HepG2 (cell line): ENCODE results near the gene ABTB2. TPM values are rescaled to one million over a fixed set of nuclear protein-coding genes. Genes with fewer than 3 reads are reported as not detected.

Source experiments
- ATAC-seq: fragments of 200-7000 bp; cut with Tn5 transposase; 3 replicates; pipeline ENCODE4 v1.9.1; 2020; ENCODE audit warnings: mild to moderate bottlenecking, moderate library complexity
- BruUV-seq: library from RNA; stranded (reverse); fragments of 400-500 nt; replicated peaks from 2 replicates; lab custom pipeline; 2021; lab: Mats Ljungman, UMichigan
- CTCF ChIA-PET: fragments of 300-600 bp; formaldehyde crosslinking; extraction: SDS; loops from one replicate; lab custom pipeline; 2021; ENCODE audit warnings: low total read pairs, inconsistent platforms, low intra/inter-chr PET ratio; lab: Yijun Ruan, JAX
- POLR2A ChIA-PET: fragments of 350-600 bp; sonication (Branson Sonifier 250); formaldehyde crosslinking; loops from one replicate; lab custom pipeline; 2020; ENCODE audit warnings: antibody characterized with exemption, inconsistent platforms; lab: Yijun Ruan, JAX
- DNase-seq: peaks from one replicate; pipeline ENCODE4 v3.0.0-alpha.2; 2015; ENCODE audit warnings: low spot score
- FAIRE-seq: peaks from 3 replicates; lab custom pipeline; 2011; peaks lifted over from hg19 to GRCh38; lab: Jason Lieb, UNC
- H2AFZ ChIP-seq: one replicate; pipeline ENCODE4 v1.6.1; 2011; ENCODE audit warnings: low read length, inconsistent platforms
- H3K27ac ChIP-seq: fragments of 300-600 bp; 3 replicates; pipeline ENCODE4 v1.8.0; 2011; ENCODE audit warnings: mixed run types, mild to moderate bottlenecking, mixed read lengths, low read length, inconsistent platforms; ENCODE audit not compliant: insufficient read depth; ENCODE audit errors: extremely low read length
- H3K27me3 ChIP-seq, 2 experiments: fragments of 200-600 bp in 1 of 2; 2 replicates in 1 of 2; 3 replicates in 1 of 2; pipeline versions ENCODE4 v1.6.0 to v1.8.0; 2011; ENCODE audit warnings: low read length in 2 of 2, mild to moderate bottlenecking in 2 of 2, moderate library complexity in 2 of 2, inconsistent platforms in 1 of 2; ENCODE audit not compliant: insufficient read depth in 2 of 2, control insufficient read depth in 1 of 2
- H3K36me3 ChIP-seq, 2 experiments: fragments of 200-600 bp in 1 of 2; replicated peaks in 1 of 2; 2 replicates in 1 of 2; 3 replicates in 1 of 2; pipeline versions ENCODE4 v1.5.1 to v1.8.0; 2011; ENCODE audit warnings: low read length in 2 of 2, inconsistent platforms in 1 of 2; ENCODE audit not compliant: insufficient read depth in 2 of 2, control insufficient read depth in 1 of 2
- H3K4me1 ChIP-seq: 2 replicates; pipeline ENCODE4 v1.5.1; 2012; ENCODE audit warnings: low read length, inconsistent platforms; ENCODE audit not compliant: insufficient read depth
- H3K4me2 ChIP-seq: 2 replicates; pipeline ENCODE4 v1.6.0; 2011; ENCODE audit warnings: low read depth, low read length, inconsistent platforms
- H3K4me3 ChIP-seq, 3 experiments: fragments of 200-600 bp in 1 of 3; sonication (generic), shearing (Covaris generic) in 1 of 3; replicated peaks in 1 of 3; 2 replicates each; pipeline ENCODE4 v1.5.1; 2011 to 2016; ENCODE audit warnings: low read length in 3 of 3, inconsistent platforms in 2 of 3, low read depth in 2 of 3, mild to moderate bottlenecking in 2 of 3, control low read depth in 1 of 3, mixed read lengths in 1 of 3; ENCODE audit not compliant: insufficient read depth in 1 of 3
- H3K79me2 ChIP-seq: one replicate; pipeline ENCODE4 v1.6.1; 2011; ENCODE audit warnings: low read length, inconsistent platforms; ENCODE audit not compliant: insufficient read depth
- H3K9ac ChIP-seq: 2 replicates; pipeline ENCODE4 v1.6.0; 2011; ENCODE audit warnings: mild to moderate bottlenecking, low read depth, low read length, inconsistent platforms; ENCODE audit not compliant: insufficient read depth
- H3K9me3 ChIP-seq: 2 replicates; pipeline ENCODE4 v1.5.1; 2012; ENCODE audit warnings: mild to moderate bottlenecking, low read length
- H4K20me1 ChIP-seq: 2 replicates; pipeline ENCODE4 v1.6.0; 2011; ENCODE audit warnings: inconsistent platforms, mild to moderate bottlenecking, low read length, moderate library complexity; ENCODE audit not compliant: insufficient read depth
- ARID2 ChIP-seq: sonication (generic); formaldehyde crosslinking; IDR thresholded peaks from 2 replicates; pipeline ENCODE4 v1.8.1; 2022; ENCODE audit warnings: mild to moderate bottlenecking, missing genetic modification reagents, borderline replicate concordance
- ARNT ChIP-seq: fragments of 450-650 bp; IDR thresholded peaks from 2 replicates; pipeline ENCODE4 v1.6.1; 2017
- IRF2 ChIP-seq: IDR thresholded peaks from 2 replicates; pipeline ENCODE4 v1.6.1; 2018; ENCODE audit warnings: missing genetic modification reagents, missing compliant biosample characterization
- SMYD3 ChIP-seq: sonication (generic); formaldehyde crosslinking; IDR thresholded peaks from 2 replicates; pipeline ENCODE4 v1.8.1; 2023; ENCODE audit warnings: mild to moderate bottlenecking, missing genetic modification reagents
- ZKSCAN5 ChIP-seq: sonication (generic); formaldehyde crosslinking; IDR thresholded peaks from 2 replicates; pipeline ENCODE4 v1.5.1; 2020; ENCODE audit warnings: mild to moderate bottlenecking, missing genetic modification reagents
- ZNF17 ChIP-seq: sonication (generic); formaldehyde crosslinking; IDR thresholded peaks from 2 replicates; pipeline ENCODE4 v1.5.0; 2020; ENCODE audit warnings: mild to moderate bottlenecking, missing genetic modification reagents
- ZNF775 ChIP-seq: sonication (generic); formaldehyde crosslinking; IDR thresholded peaks from 2 replicates; pipeline ENCODE4 v1.4.0; 2020; ENCODE audit warnings: missing genetic modification reagents, mild to moderate bottlenecking, moderate library complexity, borderline replicate concordance
- ZNF784 ChIP-seq: sonication (generic); formaldehyde crosslinking; IDR thresholded peaks from 2 replicates; pipeline ENCODE4 v1.5.1; 2020; ENCODE audit warnings: missing genetic modification reagents, mild to moderate bottlenecking, borderline replicate concordance
- ZNF841 ChIP-seq: sonication (generic); formaldehyde crosslinking; IDR thresholded peaks from 2 replicates; pipeline ENCODE4 v1.8.1; 2023; ENCODE audit warnings: missing genetic modification reagents, borderline replicate concordance
- WGBS: methylation state at CpG from one replicate; pipeline ENCODE4 v1.1.6; 2017; ENCODE audit warnings: low lambda C conversion rate; 5-methylcytosine and 5-hydroxymethylcytosine counted together
- in situ Hi-C: cut with HindIII; loops from 2 replicates; pipeline ENCODE4 v1.10.0; 2017; ENCODE audit warnings: low pct_unique_long_range_greater_than_20kb; ENCODE audit not compliant: extremely low pct_ligation_motif_present
- intact Hi-C: fragments of 100-400 bp; cut with micrococcal nuclease; formaldehyde crosslinking; loops from one replicate; pipeline ENCODE4 v1.10.0; 2022; ENCODE audit not compliant: unreplicated experiment
- polyA plus RNA-seq, 8 experiments: library from polyadenylated mRNA; depleted of rRNA in 3 of 8; stranded (reverse) in 7 of 8; unstranded in 1 of 8; fragments of >200 nt; fragmentation: Illumina TruSeq in 4 of 8; extraction: Trizol in 4 of 8; gene quantifications; 2 replicates each; pipeline versions ENCODE4 v1.2.1 to v1.2.3, GENCODE V29; 2011 to 2016; ENCODE audit warnings: low read depth in 4 of 8, missing spikeins in 1 of 8, mixed read lengths in 1 of 8; ENCODE audit not compliant: insufficient read depth in 1 of 8
- total RNA-seq, 5 experiments: library from RNA; depleted of rRNA; stranded (reverse); fragments of >200 nt; fragmentation: Illumina TruSeq; extraction: Trizol; gene quantifications; 2 replicates each; pipeline ENCODE4 v1.2.3, GENCODE V29; 2016; ENCODE audit warnings: low read depth in 1 of 5

The ABTB2 gene
- total and polyA plus RNA-seq, 2 of the 13 experiments (the other 11 are each of a cell fraction or from before 2014, with no cell fraction given), result 5.1 to 15.4 TPM

- ATAC-seq (no peak), DNase-seq (no peak), FAIRE-seq (no peak)
- Histone ChIP-seq H4K20me1 (peaks cover 4% of the 10 kb centered on the region), H3K9me3 (no peaks in the 10 kb centered on the region), H3K4me3 (no peak overlapping the region), H3K4me2 (no peak overlapping the region), H3K27ac (no peak overlapping the region), H3K36me3 (peaks cover 0 to 3% of the 10 kb centered on the region in 2 experiments; a peak in 2 of 5 replicates), H3K9ac (no peak overlapping the region), H3K79me2 (peaks cover 17% of the 10 kb centered on the region), H3K27me3 (no peaks in the 10 kb centered on the region), H2AFZ (no peak overlapping the region), H3K4me1 (0 out of 2 replicates have a peak, but pooled peaks cover 8% of the 10 kb centered on the region)
- 93% methylated on average over 3 of the region's 3 CpGs for WGBS
- in situ Hi-C loops (no loop called here), intact Hi-C loops (no loop called here)
- POLR2A ChIA-PET, result no interaction called here
- CTCF ChIA-PET, result no interaction called here
- TF ChIP-seq ZKSCAN5 (CRISPR knock-in tag) (no peak), SMYD3 (CRISPR knock-in tag) (no peak), ZNF17 (CRISPR knock-in tag) (no peak), ZNF841 (CRISPR knock-in tag) (no peak), IRF2 (CRISPR knock-in tag) (no peak), ZNF775 (CRISPR knock-in tag) (no peak), ARNT (no peak), ARID2 (CRISPR knock-in tag) (no peak), ZNF784 (CRISPR knock-in tag) (no peak)
- BruUV-seq, result no TSS peak
Measured at GRCh38 chr11:34300926-34301295, 56.9 kb downstream of the ABTB2 start.
